ENCODE results near the gene NEXN. TPM values are rescaled to one million over a fixed set of nuclear protein-coding genes. Genes with fewer than 3 reads are reported as not detected.

NEXN gene
- total RNA-seq, 1 experiment from 2014 or later, result 0.41 TPM

DNA sequence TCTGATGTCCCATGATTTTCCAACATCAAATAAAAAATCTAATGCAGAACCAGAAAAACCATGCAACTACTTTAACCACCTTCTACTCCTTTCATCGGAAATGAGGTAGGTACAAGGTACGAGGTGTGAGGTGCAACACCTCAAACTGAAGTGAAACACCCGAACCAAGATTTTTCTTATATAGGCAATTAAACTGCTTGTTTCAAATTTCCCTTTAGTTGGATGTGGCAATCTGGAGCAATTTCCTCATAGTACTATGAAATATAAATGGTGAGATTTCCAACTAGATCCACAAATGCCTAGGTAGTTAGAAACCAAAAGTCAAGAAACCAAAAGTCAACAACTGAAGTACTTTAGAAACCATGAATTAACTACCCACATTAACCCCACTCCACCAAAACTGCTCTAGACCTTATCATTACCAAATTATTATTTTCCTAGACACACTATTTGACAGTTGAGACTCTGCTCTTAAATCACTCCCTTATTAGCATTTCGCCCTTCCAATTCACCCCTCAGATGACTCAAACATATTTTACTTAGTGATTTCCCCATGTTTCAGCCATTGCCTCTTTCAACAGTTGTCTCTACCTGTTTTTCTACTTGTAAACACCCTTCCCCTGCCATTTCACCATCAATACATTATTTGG lies 52.6 kb downstream of the NEXN start:
- Histone ChIP-seq H3K4me1 (ENCODE audit: low read length) (no peaks in the 10 kb centered on the region), H3K36me3 (ENCODE audit: insufficient read depth, low read length) (peaks cover 38% of the 10 kb centered on the region), H3K79me2 (ENCODE audit: low read length) (no peaks in the 10 kb centered on the region), H3K9ac (ENCODE audit: low read length) (no peak overlapping the region), H3K27ac (ENCODE audit: low read length) (no peak overlapping the region), H3K4me2 (ENCODE audit: low read depth, low read length, poor library complexity, severe bottlenecking) (no peak overlapping the region), H3K4me3 (ENCODE audit: low read length) (no peak overlapping the region), H3K27me3 (ENCODE audit: low read length) (no peaks in the 10 kb centered on the region), H2AFZ (ENCODE audit: low read length) (no peak overlapping the region), H4K20me1 (ENCODE audit: insufficient read depth, low read depth, low read length) (peaks cover 14% of the 10 kb centered on the region; the same call in 1 of the 2 replicates), H3K9me2 (replicated peaks; ENCODE audit: insufficient read depth, low read length) (no peaks in the 10 kb centered on the region), H3K9me3 (ENCODE audit: low read length) (no peaks in the 10 kb centered on the region)
- no peak for DNase-seq

DNA sequence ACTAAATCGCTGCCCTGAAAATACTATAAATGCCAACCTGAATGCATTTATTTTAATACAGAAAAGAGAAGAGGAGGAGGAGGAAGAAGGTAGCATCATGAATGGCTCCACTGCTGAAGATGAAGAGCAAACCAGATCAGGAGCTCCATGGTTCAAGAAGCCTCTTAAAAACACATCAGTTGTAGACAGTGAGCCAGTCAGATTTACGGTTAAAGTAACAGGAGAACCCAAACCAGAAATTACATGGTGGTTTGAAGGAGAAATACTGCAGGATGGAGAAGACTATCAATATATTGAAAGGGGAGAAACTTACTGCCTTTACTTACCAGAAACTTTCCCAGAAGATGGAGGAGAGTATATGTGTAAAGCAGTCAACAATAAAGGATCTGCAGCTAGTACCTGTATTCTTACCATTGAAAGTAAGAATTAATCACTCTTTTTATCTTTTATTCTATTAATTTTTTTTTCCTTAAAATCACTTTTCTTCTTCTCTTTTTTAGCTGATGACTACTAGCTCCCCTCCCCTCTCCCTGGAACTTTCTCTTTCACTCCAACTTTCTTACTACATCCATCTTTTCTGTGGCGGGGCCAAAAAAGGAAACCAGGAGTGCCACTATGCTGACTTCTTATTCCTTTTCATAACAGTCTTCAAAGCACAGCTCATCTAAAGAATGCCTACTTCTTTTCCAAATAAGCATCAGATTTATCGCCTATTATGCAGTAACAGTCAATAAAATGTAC lies 54.1 kb downstream of the NEXN start:
- H4K20me1 ChIP-seq (ENCODE audit: insufficient read depth, low read depth, low read length), result peaks cover 12% of the 10 kb centered on the region; the same call in 1 of the 2 replicates
- no peak overlapping the region for H3K4me3 ChIP-seq (ENCODE audit: low read length)
- no peak overlapping the region for H3K9ac ChIP-seq (ENCODE audit: low read length)
- no peak overlapping the region for H3K4me2 ChIP-seq (ENCODE audit: low read depth, low read length, poor library complexity, severe bottlenecking)
- peaks cover 4% of the 10 kb centered on the region for H3K4me1 ChIP-seq (ENCODE audit: low read length)
- no peak overlapping the region for H3K27ac ChIP-seq (ENCODE audit: low read length)
- no peaks in the 10 kb centered on the region for H3K9me3 ChIP-seq (ENCODE audit: low read length)
- H3K9me2 ChIP-seq (replicated peaks; ENCODE audit: insufficient read depth, low read length), result no peaks in the 10 kb centered on the region
- H3K79me2 ChIP-seq (ENCODE audit: low read length), result no peaks in the 10 kb centered on the region; the same call in 1 of the 2 replicates
- H3K36me3 ChIP-seq (ENCODE audit: insufficient read depth, low read length), result peaks cover 53% of the 10 kb centered on the region
- no peak for DNase-seq
- H2AFZ ChIP-seq (ENCODE audit: low read length), result no peak overlapping the region
- no peaks in the 10 kb centered on the region for H3K27me3 ChIP-seq (ENCODE audit: low read length)

DNA sequence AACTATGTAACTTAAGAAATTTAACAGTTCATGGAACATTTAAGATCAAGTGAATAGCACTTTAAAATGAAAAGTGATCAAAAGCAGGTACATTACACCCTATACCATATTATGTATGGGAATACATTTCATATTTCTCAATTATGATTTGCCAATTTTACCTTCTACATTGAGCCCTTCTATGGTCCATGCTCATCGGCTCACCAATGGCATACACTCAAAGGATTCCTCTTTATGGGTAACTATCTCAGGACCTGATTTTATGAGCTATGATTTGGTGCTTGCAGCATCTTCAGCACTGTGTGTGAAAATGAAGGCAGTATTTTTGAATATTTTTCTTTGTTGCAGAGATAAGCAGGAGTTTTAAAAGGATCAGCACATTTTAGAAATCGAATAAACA lies 56.9 kb downstream of the NEXN start:
- Histone ChIP-seq H3K27ac (ENCODE audit: low read length) (no peak overlapping the region), H2AFZ (ENCODE audit: low read length) (no peak overlapping the region)

DNA sequence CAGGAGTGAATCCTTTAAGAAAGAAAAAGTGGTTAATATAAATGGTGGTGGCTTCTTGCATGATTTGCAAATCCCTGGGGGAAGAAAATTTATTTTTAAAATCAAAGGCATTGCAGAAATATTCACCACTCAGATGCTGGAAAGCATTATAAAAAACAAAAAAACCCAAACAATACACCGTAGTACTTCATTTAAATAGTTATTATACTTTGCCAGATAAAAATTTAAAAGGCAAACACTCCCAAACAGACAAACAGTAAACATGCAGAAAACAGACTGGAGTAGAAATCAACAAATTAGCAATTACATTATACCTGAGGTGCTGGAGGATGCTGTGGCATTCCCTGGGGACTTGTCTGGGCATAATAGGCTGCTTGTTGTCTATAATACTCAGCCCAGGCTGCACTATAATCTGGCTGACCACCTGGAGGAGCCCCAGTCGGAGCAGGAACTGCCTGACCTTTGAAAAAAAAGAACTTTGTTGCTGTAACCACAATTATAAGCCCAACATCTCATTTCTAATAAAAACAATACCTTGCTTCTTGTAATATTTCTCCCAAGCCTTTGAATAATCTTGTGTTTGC lies 60.5 kb downstream of the NEXN start:
- Histone ChIP-seq H3K9ac (ENCODE audit: low read length) (no peak overlapping the region), H3K27ac (ENCODE audit: low read length) (no peak overlapping the region), H2AFZ (ENCODE audit: low read length) (no peak overlapping the region), H3K36me3 (ENCODE audit: insufficient read depth, low read length) (peaks cover 85% of the 10 kb centered on the region), H3K27me3 (ENCODE audit: low read length) (no peaks in the 10 kb centered on the region), H3K4me1 (ENCODE audit: low read length) (peaks cover 65% of the 10 kb centered on the region), H3K4me2 (ENCODE audit: low read depth, low read length, poor library complexity, severe bottlenecking) (no peak overlapping the region), H3K9me2 (replicated peaks; ENCODE audit: insufficient read depth, low read length) (no peaks in the 10 kb centered on the region), H3K9me3 (ENCODE audit: low read length) (no peaks in the 10 kb centered on the region), H3K79me2 (ENCODE audit: low read length) (peaks cover 23% of the 10 kb centered on the region), H4K20me1 (ENCODE audit: insufficient read depth, low read depth, low read length) (peaks cover 31% of the 10 kb centered on the region), H3K4me3 (ENCODE audit: low read length) (no peak overlapping the region)
- DNase-seq, result no peak

More for the DNA sequence above, 56.9 kb downstream of the NEXN start:
- Histone ChIP-seq H4K20me1 (ENCODE audit: insufficient read depth, low read depth, low read length) (peaks cover 27% of the 10 kb centered on the region), H3K36me3 (ENCODE audit: insufficient read depth, low read length) (peaks cover 78% of the 10 kb centered on the region), H3K27me3 (ENCODE audit: low read length) (no peaks in the 10 kb centered on the region), H3K9ac (ENCODE audit: low read length) (no peak overlapping the region), H3K4me1 (ENCODE audit: low read length) (peaks cover 32% of the 10 kb centered on the region), H3K4me2 (ENCODE audit: low read depth, low read length, poor library complexity, severe bottlenecking) (no peak overlapping the region), H3K9me3 (ENCODE audit: low read length) (no peaks in the 10 kb centered on the region), H3K79me2 (ENCODE audit: low read length) (peaks cover 7% of the 10 kb centered on the region), H3K9me2 (replicated peaks; ENCODE audit: insufficient read depth, low read length) (no peaks in the 10 kb centered on the region), H3K4me3 (ENCODE audit: low read length) (no peak overlapping the region)
- no peak for DNase-seq

DNA sequence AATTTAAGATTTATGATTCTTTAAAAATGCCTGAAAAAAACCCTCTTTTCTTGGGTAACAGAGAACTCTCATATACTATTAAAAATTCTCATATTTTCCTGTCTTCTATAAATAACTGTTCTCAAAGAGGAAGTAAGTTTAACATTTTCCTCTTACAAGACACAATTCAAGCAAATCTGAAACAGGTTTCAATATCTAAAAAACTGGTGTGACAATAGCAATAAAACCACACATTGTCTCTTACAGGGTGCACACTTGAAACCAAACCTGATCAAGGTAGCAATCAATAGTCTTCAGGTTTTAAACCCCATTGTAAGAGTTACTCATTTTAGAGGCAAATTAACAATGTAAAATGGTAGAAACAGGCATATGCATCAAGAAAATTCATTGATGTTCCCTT lies 62.4 kb downstream of the NEXN start:
- H3K79me2 ChIP-seq (ENCODE audit: low read length), result peaks cover 38% of the 10 kb centered on the region
- peaks cover 67% of the 10 kb centered on the region for H3K4me1 ChIP-seq (ENCODE audit: low read length)
- H3K9ac ChIP-seq (ENCODE audit: low read length), result no peak overlapping the region
- peak overlapping the region; percentile 48 for H3K27ac ChIP-seq (ENCODE audit: low read length)
- no peak overlapping the region for H2AFZ ChIP-seq (ENCODE audit: low read length)
- no peaks in the 10 kb centered on the region for H3K27me3 ChIP-seq (ENCODE audit: low read length)
- H3K9me2 ChIP-seq (replicated peaks; ENCODE audit: insufficient read depth, low read length), result no peaks in the 10 kb centered on the region
- H3K4me2 ChIP-seq (ENCODE audit: low read depth, low read length, poor library complexity, severe bottlenecking), result peak overlapping the region; percentile 38
- H3K4me3 ChIP-seq (ENCODE audit: low read length), result no peak overlapping the region
- no peak for DNase-seq
- H4K20me1 ChIP-seq (ENCODE audit: insufficient read depth, low read depth, low read length), result peaks cover 31% of the 10 kb centered on the region
- H3K36me3 ChIP-seq (ENCODE audit: insufficient read depth, low read length), result peaks cover 86% of the 10 kb centered on the region
- H3K9me3 ChIP-seq (ENCODE audit: low read length), result no peaks in the 10 kb centered on the region

DNA sequence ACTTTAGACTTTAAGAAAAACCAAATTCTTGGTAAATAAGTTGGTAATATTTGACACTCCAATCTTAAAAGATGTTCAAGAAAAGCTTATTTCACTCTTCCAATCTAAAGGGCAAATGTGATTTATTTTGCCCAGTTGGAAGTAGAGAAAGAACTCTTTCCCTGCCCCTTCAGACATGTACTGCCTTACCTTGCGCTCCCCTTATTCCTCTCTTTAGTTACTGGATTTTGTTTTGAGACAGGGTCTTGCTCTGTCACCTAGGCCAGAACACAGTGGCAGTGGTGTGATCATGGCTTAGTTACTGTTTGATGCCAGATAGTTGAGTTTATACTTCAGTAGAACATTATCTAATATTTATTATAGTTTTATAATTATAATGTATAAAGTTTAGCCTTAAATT lies 62.9 kb downstream of the NEXN start:
- H3K79me2 ChIP-seq (ENCODE audit: low read length), result peaks cover 38% of the 10 kb centered on the region
- H3K9ac ChIP-seq (ENCODE audit: low read length), result no peak overlapping the region
- no peaks in the 10 kb centered on the region for H3K27me3 ChIP-seq (ENCODE audit: low read length)
- peak overlapping the region; percentile 48 for H3K27ac ChIP-seq (ENCODE audit: low read length)
- no peaks in the 10 kb centered on the region for H3K9me3 ChIP-seq (ENCODE audit: low read length)
- peak overlapping the region; percentile 38 for H3K4me2 ChIP-seq (ENCODE audit: low read depth, low read length, poor library complexity, severe bottlenecking)
- no peak overlapping the region for H2AFZ ChIP-seq (ENCODE audit: low read length)
- peaks cover 87% of the 10 kb centered on the region for H3K36me3 ChIP-seq (ENCODE audit: insufficient read depth, low read length)
- H3K9me2 ChIP-seq (replicated peaks; ENCODE audit: insufficient read depth, low read length), result no peaks in the 10 kb centered on the region
- H3K4me3 ChIP-seq (ENCODE audit: low read length), result no peak overlapping the region
- DNase-seq, result no peak
- H4K20me1 ChIP-seq (ENCODE audit: insufficient read depth, low read depth, low read length), result peaks cover 31% of the 10 kb centered on the region
- peaks cover 67% of the 10 kb centered on the region for H3K4me1 ChIP-seq (ENCODE audit: low read length)

DNA sequence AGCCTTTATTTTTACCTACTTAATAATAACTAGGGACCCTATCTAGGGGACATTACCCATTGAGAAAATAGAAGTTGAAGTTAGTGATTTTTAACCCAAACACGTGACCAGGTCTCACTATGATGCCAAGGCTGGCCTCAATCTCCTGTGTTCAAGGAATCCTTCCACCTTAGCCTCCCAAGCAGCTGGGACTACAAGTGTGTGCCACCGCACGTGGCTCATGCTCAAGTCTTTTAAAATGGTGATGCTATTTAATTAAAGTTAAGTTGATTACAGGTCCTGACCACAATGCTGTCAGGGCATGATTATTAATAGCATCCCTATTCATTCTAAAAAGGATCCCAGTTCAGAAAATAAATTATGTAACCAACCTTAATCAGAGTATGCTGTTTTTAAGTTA lies 65.5 kb downstream of the NEXN start:
- no peak overlapping the region for H2AFZ ChIP-seq (ENCODE audit: low read length)
- H3K4me3 ChIP-seq (ENCODE audit: low read length), result no peak overlapping the region
- no peaks in the 10 kb centered on the region for H3K9me3 ChIP-seq (ENCODE audit: low read length)
- H3K36me3 ChIP-seq (ENCODE audit: insufficient read depth, low read length), result peaks cover 85% of the 10 kb centered on the region
- H4K20me1 ChIP-seq (ENCODE audit: insufficient read depth, low read depth, low read length), result peaks cover 29% of the 10 kb centered on the region
- H3K4me1 ChIP-seq (ENCODE audit: low read length), result peaks cover 50% of the 10 kb centered on the region
- peaks cover 61% of the 10 kb centered on the region for H3K79me2 ChIP-seq (ENCODE audit: low read length)
- H3K9ac ChIP-seq (ENCODE audit: low read length), result no peak overlapping the region
- no peak for DNase-seq
- no peaks in the 10 kb centered on the region for H3K27me3 ChIP-seq (ENCODE audit: low read length)
- H3K4me2 ChIP-seq (ENCODE audit: low read depth, low read length, poor library complexity, severe bottlenecking), result no peak overlapping the region
- H3K27ac ChIP-seq (ENCODE audit: low read length), result no peak overlapping the region
- no peaks in the 10 kb centered on the region for H3K9me2 ChIP-seq (replicated peaks; ENCODE audit: insufficient read depth, low read length)

DNA sequence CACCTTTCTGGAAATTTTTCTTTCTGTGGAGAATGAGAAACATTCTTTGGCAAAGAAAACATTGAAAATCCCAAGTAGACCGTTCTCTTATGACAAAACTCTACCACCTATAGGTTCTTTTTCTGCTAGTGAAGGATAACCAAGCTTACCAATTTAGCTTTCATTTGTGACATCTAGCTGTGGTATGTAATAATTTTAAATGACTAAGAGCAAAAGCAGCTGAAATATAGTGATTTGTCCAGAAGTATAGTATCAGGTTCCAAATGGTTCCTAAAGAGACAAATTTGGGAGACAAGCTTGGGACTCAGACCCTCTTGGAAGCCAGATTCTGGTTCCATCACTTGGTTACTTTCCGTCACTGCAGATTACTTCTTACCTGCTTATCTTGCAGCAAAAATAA lies 66.1 kb downstream of the NEXN start:
- Histone ChIP-seq H4K20me1 (ENCODE audit: insufficient read depth, low read depth, low read length) (peaks cover 29% of the 10 kb centered on the region), H3K79me2 (ENCODE audit: low read length) (peaks cover 60% of the 10 kb centered on the region)

More for the DNA sequence above, 66.1 kb downstream of the NEXN start:
- H3K9me3 ChIP-seq (ENCODE audit: low read length), result no peaks in the 10 kb centered on the region
- H2AFZ ChIP-seq (ENCODE audit: low read length), result no peak overlapping the region
- peaks cover 44% of the 10 kb centered on the region for H3K4me1 ChIP-seq (ENCODE audit: low read length)
- DNase-seq, result no peak
- H3K27me3 ChIP-seq (ENCODE audit: low read length), result no peaks in the 10 kb centered on the region
- no peak overlapping the region for H3K9ac ChIP-seq (ENCODE audit: low read length)
- no peaks in the 10 kb centered on the region for H3K9me2 ChIP-seq (replicated peaks; ENCODE audit: insufficient read depth, low read length)
- H3K4me2 ChIP-seq (ENCODE audit: low read depth, low read length, poor library complexity, severe bottlenecking), result no peak overlapping the region
- peaks cover 81% of the 10 kb centered on the region for H3K36me3 ChIP-seq (ENCODE audit: insufficient read depth, low read length)
- H3K4me3 ChIP-seq (ENCODE audit: low read length), result no peak overlapping the region
- H3K27ac ChIP-seq (ENCODE audit: low read length), result no peak overlapping the region

Data from Karpas-422 (cell line).